K562 (cell line): ENCODE measurements around the gene EIF2AK2. TPM values are rescaled to one million over a fixed set of nuclear protein-coding genes. Genes with fewer than 3 reads are reported as not detected.

Experiments used
- ATF3 ChIP-seq, 2 experiments: fragments of 450-650 bp in 1 of 2; sonication (generic) in 1 of 2; formaldehyde crosslinking in 1 of 2; IDR thresholded peaks in 1 of 2; conservative IDR thresholded peaks in 1 of 2; 2 replicates each; pipeline versions ENCODE4 v1.6.1 to v1.8.1; 2016 to 2023; ENCODE audit warnings: mild to moderate bottlenecking in 2 of 2, moderate library complexity in 2 of 2, inconsistent platforms in 1 of 2, missing genetic modification reagents in 1 of 2
- HMG20B ChIP-seq: fragments of 250-450 bp; sonication (Bioruptor Pico); IDR thresholded peaks from 2 replicates; pipeline ENCODE4 v1.5.0; 2021; ENCODE audit warnings: mild to moderate bottlenecking
- HMGN3 ChIP-seq: IDR thresholded peaks from 2 replicates; pipeline ENCODE4 v1.6.1; 2011; ENCODE audit warnings: borderline replicate concordance, low read depth, mild to moderate bottlenecking, mixed read lengths, low read length; ENCODE audit not compliant: insufficient read length; ENCODE audit errors: extremely low read depth
- HNRNPUL1 ChIP-seq: fragments of 200-400 bp; formaldehyde crosslinking; IDR thresholded peaks from 2 replicates; pipeline ENCODE4 v1.6.1; 2017; ENCODE audit warnings: low read length
- SNIP1 ChIP-seq: fragments of 450-650 bp; IDR thresholded peaks from 2 replicates; pipeline ENCODE4 v1.7.1; 2017; ENCODE audit warnings: low read depth, mild to moderate bottlenecking
- TEAD4 ChIP-seq, 2 experiments: sonication (generic) in 1 of 2; formaldehyde crosslinking in 1 of 2; IDR thresholded peaks; 2 replicates each; pipeline versions ENCODE4 v1.6.1 to v1.8.0; 2012 to 2022; ENCODE audit warnings: borderline replicate concordance in 1 of 2, inconsistent platforms in 1 of 2, low read length in 1 of 2, mild to moderate bottlenecking in 1 of 2, missing genetic modification reagents in 1 of 2
- THRA ChIP-seq: fragments of 450-650 bp; IDR thresholded peaks from 2 replicates; pipeline ENCODE4 v1.6.1; 2017; ENCODE audit warnings: mild to moderate bottlenecking, moderate library complexity
- ZNF253 ChIP-seq: fragments of 250-450 bp; sonication (Bioruptor Pico); conservative IDR thresholded peaks from 2 replicates; pipeline ENCODE4 v1.6.1; 2021; ENCODE audit warnings: mild to moderate bottlenecking
- ZNF740 ChIP-seq, 3 experiments: fragments of 200-800 bp in 1 of 3; sonication (Bioruptor generic) in 1 of 3; sonication (generic) in 1 of 3; formaldehyde crosslinking in 1 of 3; IDR thresholded peaks; 2 replicates each; pipeline versions ENCODE4 v1.6.1 to v1.8.0; 2016 to 2022; ENCODE audit warnings: mild to moderate bottlenecking in 2 of 3, missing compliant biosample characterization in 2 of 3, missing genetic modification characterization in 2 of 3, missing genetic modification reagents in 1 of 3
- polyA plus RNA-seq, 8 experiments: library from polyadenylated mRNA; depleted of rRNA in 4 of 8; stranded (reverse) in 5 of 8; unstranded in 3 of 8; fragments of >200 nt; fragmentation: Nextera tagmentation in 2 of 8; fragmentation: Illumina TruSeq in 1 of 8; extraction: Ambion mirVana in 2 of 8; extraction: Trizol in 1 of 8; gene quantifications; 2 replicates each; pipeline versions ENCODE4 v1.2.1 to v1.2.3, GENCODE V29; 2011 to 2014; ENCODE audit warnings: inconsistent platforms in 1 of 8, missing spikeins in 1 of 8
- total RNA-seq, 7 experiments: library from RNA; depleted of rRNA in 6 of 7; stranded (reverse); fragments of >200 nt in 6 of 7; fragmentation: Illumina TruSeq in 2 of 7; extraction: Trizol in 2 of 7; gene quantifications; 2 replicates each; pipeline versions ENCODE4 v1.2.1 to v1.2.3, GENCODE V29; 2011 to 2021; ENCODE audit warnings: low replicate concordance in 1 of 7
- TF ChIP-seq, protein P1 (sequence below): IDR thresholded peaks from 2 replicates; pipeline ENCODE4 v1.6.1; 2012; ENCODE audit warnings: low read depth, low read length, improper control_type of control experiment, borderline replicate concordance
- TF ChIP-seq, protein P2 (sequence below): sonication (generic); formaldehyde crosslinking; IDR thresholded peaks from 2 replicates; pipeline ENCODE4 v1.8.0; 2023; ENCODE audit warnings: mild to moderate bottlenecking, missing genetic modification reagents
- TF ChIP-seq, protein P3 (sequence below): fragments of 200-800 bp; sonication (Bioruptor generic); IDR thresholded peaks from 2 replicates; pipeline ENCODE4 v1.6.1; 2017; ENCODE audit warnings: missing genetic modification characterization, missing compliant biosample characterization

EIF2AK2 gene
- total and polyA plus RNA-seq, 9 of the 15 experiments (the other 6 are each of a cell fraction or from before 2014, with no cell fraction given), result 3.8 to 19.5 (median 13.3) TPM

GRCh38 chr2:37196320-37197195, 39.8 kb upstream of the EIF2AK2 start, which contains the start of gene CEBPZOS (continued):
- TF ChIP-seq, protein P1, sequence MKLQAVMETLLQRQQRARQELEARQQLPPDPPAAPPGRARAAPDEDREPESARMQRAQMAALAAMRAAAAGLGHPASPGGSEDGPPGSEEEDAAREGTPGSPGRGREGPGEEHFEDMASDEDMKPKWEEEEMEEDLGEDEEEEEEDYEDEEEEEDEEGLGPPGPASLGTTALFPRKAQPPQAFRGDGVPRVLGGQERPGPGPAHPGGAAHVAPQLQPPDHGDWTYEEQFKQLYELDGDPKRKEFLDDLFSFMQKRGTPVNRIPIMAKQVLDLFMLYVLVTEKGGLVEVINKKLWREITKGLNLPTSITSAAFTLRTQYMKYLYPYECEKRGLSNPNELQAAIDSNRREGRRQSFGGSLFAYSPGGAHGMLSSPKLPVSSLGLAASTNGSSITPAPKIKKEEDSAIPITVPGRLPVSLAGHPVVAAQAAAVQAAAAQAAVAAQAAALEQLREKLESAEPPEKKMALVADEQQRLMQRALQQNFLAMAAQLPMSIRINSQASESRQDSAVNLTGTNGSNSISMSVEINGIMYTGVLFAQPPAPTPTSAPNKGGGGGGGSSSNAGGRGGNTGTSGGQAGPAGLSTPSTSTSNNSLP, result peak; percentile 77; the same call in 1 of the 2 replicates
- TF ChIP-seq ZNF253 (CRISPR knock-in tag), result no peak
- no peak for TF ChIP-seq ZNF740 (CRISPR knock-in tag; IDR thresholded peaks at IDR 0.05)
- no peak for TF ChIP-seq ZNF740 (tag; IDR thresholded peaks at IDR 0.05)
- TF ChIP-seq, protein P2, sequence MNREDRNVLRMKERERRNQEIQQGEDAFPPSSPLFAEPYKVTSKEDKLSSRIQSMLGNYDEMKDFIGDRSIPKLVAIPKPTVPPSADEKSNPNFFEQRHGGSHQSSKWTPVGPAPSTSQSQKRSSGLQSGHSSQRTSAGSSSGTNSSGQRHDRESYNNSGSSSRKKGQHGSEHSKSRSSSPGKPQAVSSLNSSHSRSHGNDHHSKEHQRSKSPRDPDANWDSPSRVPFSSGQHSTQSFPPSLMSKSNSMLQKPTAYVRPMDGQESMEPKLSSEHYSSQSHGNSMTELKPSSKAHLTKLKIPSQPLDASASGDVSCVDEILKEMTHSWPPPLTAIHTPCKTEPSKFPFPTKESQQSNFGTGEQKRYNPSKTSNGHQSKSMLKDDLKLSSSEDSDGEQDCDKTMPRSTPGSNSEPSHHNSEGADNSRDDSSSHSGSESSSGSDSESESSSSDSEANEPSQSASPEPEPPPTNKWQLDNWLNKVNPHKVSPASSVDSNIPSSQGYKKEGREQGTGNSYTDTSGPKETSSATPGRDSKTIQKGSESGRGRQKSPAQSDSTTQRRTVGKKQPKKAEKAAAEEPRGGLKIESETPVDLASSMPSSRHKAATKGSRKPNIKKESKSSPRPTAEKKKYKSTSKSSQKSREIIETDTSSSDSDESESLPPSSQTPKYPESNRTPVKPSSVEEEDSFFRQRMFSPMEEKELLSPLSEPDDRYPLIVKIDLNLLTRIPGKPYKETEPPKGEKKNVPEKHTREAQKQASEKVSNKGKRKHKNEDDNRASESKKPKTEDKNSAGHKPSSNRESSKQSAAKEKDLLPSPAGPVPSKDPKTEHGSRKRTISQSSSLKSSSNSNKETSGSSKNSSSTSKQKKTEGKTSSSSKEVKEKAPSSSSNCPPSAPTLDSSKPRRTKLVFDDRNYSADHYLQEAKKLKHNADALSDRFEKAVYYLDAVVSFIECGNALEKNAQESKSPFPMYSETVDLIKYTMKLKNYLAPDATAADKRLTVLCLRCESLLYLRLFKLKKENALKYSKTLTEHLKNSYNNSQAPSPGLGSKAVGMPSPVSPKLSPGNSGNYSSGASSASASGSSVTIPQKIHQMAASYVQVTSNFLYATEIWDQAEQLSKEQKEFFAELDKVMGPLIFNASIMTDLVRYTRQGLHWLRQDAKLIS (CRISPR knock-in tag), result 0 out of 2 replicates have a peak, but pooled peaks have one; percentile 45
- TF ChIP-seq TEAD4 (IDR thresholded peaks at IDR 0.05; ENCODE audit: low read length), result no peak; the same call in 1 of the 2 replicates
- no peak for TF ChIP-seq TEAD4 (CRISPR knock-in tag; IDR thresholded peaks at IDR 0.05; ENCODE audit: borderline replicate concordance)
- no peak for TF ChIP-seq ATF3 (IDR thresholded peaks at IDR 0.05)
- TF ChIP-seq ATF3 (CRISPR knock-in tag; conservative IDR thresholded peaks at IDR 0.05), result 0 out of 2 replicates have a peak, but pooled peaks have one; percentile 19
- no peak for TF ChIP-seq SNIP1
- TF ChIP-seq, protein P3, sequence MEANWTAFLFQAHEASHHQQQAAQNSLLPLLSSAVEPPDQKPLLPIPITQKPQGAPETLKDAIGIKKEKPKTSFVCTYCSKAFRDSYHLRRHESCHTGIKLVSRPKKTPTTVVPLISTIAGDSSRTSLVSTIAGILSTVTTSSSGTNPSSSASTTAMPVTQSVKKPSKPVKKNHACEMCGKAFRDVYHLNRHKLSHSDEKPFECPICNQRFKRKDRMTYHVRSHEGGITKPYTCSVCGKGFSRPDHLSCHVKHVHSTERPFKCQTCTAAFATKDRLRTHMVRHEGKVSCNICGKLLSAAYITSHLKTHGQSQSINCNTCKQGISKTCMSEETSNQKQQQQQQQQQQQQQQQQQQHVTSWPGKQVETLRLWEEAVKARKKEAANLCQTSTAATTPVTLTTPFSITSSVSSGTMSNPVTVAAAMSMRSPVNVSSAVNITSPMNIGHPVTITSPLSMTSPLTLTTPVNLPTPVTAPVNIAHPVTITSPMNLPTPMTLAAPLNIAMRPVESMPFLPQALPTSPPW (CRISPR knock-in tag), result no peak
- no peak for TF ChIP-seq HMG20B
- TF ChIP-seq HNRNPUL1, result no peak
- TF ChIP-seq HMGN3, result peak; percentile 63
- no peak for TF ChIP-seq THRA
